Thyroid gland (tissue), 4 donors: Measurements from ENCODE around the gene RNF144A. TPM values are rescaled to one million over a fixed set of nuclear protein-coding genes. Genes with fewer than 3 reads are reported as not detected.

Experiments used
- DNase-seq, 2 donors: peaks; one replicate each; pipeline ENCODE4 v3.0.0-alpha.2; 2019
- H3K27ac ChIP-seq, 3 donors: fragments of 200-600 bp; sonication (generic); 1 replicate in 2 of 3; 2 replicates in 1 of 3; pipeline ENCODE4 v1.5.1; 2016 to 2019; ENCODE audit warnings: mild to moderate bottlenecking in 1 of 3, moderate library complexity in 1 of 3
- H3K27me3 ChIP-seq: fragments of 200-600 bp; sonication (generic); one replicate; pipeline ENCODE4 v1.5.1; 2019
- H3K36me3 ChIP-seq, 2 donors: fragments of 200-600 bp; sonication (generic); one replicate each; pipeline ENCODE4 v1.5.1; 2016 to 2019
- H3K4me1 ChIP-seq, 2 donors: fragments of 200-600 bp; sonication (generic); one replicate each; pipeline ENCODE4 v1.5.1; 2017 to 2019
- H3K4me3 ChIP-seq, 3 donors: fragments of 200-600 bp; sonication (generic); replicated peaks in 1 of 3; 1 replicate in 2 of 3; 2 replicates in 1 of 3; pipeline ENCODE4 v1.5.1; 2016; ENCODE audit warnings: mild to moderate bottlenecking in 1 of 3
- H3K9me3 ChIP-seq: fragments of 200-600 bp; sonication (generic); one replicate; pipeline ENCODE4 v1.5.1; 2017
- CTCF ChIP-seq, 6 experiments: fragments of 200-600 bp in 3 of 6; fragments of 450-650 bp in 3 of 6; sonication (generic) in 3 of 6; IDR thresholded peaks; one replicate each; pipeline ENCODE4 v1.5.1; 2016 to 2019; ENCODE audit warnings: antibody characterized with exemption in 6 of 6, mild to moderate bottlenecking in 2 of 6, inconsistent platforms in 1 of 6, moderate library complexity in 1 of 6
- POLR2A ChIP-seq, 2 donors: fragments of 450-650 bp; IDR thresholded peaks; one replicate each; pipeline ENCODE4 v1.6.1; 2017; ENCODE audit warnings: antibody characterized with exemption in 2 of 2, mild to moderate bottlenecking in 2 of 2, moderate library complexity in 1 of 2
- WGBS, 2 donors: methylation state at CpG; one replicate each; pipeline ENCODE4 v1.1.5; 2017; 5-methylcytosine and 5-hydroxymethylcytosine counted together
- intact Hi-C: fragments of 100-400 bp; cut with DNase I; formaldehyde crosslinking; loops from one replicate; pipeline ENCODE4 v1.15.1; 2023
- total RNA-seq, 4 donors: library from RNA; depleted of rRNA; stranded (reverse); fragments of >200 nt; gene quantifications; one replicate each; pipeline ENCODE4 v1.2.3, GENCODE V29; 2016

RNF144A gene
- total RNA-seq, 4 donors from 2014 or later, result 8.0 to 12.2 (median 10.6) TPM

- 87 to 94% methylated on average over 2 of the region's 2 CpGs for WGBS, 2 donors
- intact Hi-C loops, result no loop called here
- no peaks in the 10 kb centered on the region for H3K36me3 ChIP-seq
- TF ChIP-seq POLR2A (IDR thresholded peaks at IDR 0.05) (no peak), CTCF (IDR thresholded peaks at IDR 0.05) (no peak)
- no peaks in the 10 kb centered on the region for H3K9me3 ChIP-seq
- no peak for DNase-seq
- no peaks in the 10 kb centered on the region for H3K27me3 ChIP-seq
- no peak overlapping the region for H3K4me3 ChIP-seq
- H3K4me1 ChIP-seq, result no peaks in the 10 kb centered on the region
- H3K27ac ChIP-seq, result no peak overlapping the region
Measured at GRCh38 chr2:6946722-6947121, 29.5 kb downstream of the RNF144A start.

DNA sequence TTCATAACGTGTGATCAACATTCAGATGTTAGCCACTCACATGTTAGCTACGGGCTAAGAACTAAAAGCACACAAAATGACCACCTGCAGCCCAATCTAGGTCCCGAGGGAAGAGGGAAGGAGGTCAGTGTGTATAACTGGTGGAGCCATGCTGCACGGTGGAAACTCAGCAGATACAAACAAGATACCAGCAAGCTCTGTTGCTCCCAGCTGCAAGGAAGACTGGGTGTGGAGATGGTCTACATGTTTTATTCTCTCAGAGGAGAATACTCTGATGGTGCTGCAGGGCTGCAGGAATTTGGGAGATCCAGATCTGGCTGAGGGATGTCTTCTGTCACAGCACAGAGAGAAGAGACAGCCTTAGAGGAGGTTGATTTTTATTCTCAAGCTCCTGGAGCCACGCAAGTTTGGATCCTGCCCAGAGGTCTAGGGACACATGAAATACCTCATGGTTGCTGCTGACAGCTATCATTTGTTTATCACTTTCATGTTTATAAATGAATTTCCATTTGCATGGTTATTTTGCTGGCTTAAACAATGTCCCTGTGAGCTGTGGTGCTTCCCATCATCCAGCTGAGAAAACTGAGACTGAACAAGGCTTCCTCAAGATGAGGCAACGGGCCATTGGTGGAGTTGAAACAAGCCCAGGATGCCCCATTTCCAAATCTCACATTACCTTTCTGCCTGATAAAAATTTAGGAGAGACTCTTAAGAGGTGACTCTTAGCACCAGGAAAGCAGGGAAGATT, 30.9 kb downstream of the RNF144A start:
- H3K4me3 ChIP-seq, result no peak overlapping the region
- H3K4me1 ChIP-seq, result no peaks in the 10 kb centered on the region
- intact Hi-C loops, result no loop called here
- no peak overlapping the region for H3K27ac ChIP-seq
- H3K36me3 ChIP-seq, result no peaks in the 10 kb centered on the region
- no peak for TF ChIP-seq POLR2A (IDR thresholded peaks at IDR 0.05)
- no peak for TF ChIP-seq CTCF (IDR thresholded peaks at IDR 0.05)
- 94 to 96% methylated on average over 6 of the region's 6 CpGs for WGBS, 2 donors
- no peaks in the 10 kb centered on the region for H3K9me3 ChIP-seq
- no peaks in the 10 kb centered on the region for H3K27me3 ChIP-seq
- no peak for DNase-seq

- Histone ChIP-seq H3K9me3 (no peaks in the 10 kb centered on the region), H3K27me3 (no peaks in the 10 kb centered on the region), H3K4me1 (no peaks in the 10 kb centered on the region), H3K27ac (no peak overlapping the region), H3K4me3 (no peak overlapping the region), H3K36me3 (no peaks in the 10 kb centered on the region)
- TF ChIP-seq POLR2A (IDR thresholded peaks at IDR 0.05), result no peak
- TF ChIP-seq CTCF (IDR thresholded peaks at IDR 0.05), result no peak
- 92% methylated on average over 6 of the region's 6 CpGs for WGBS, 2 donors
- intact Hi-C loops, result no loop called here
- no peak for DNase-seq
Measured at GRCh38 chr2:6948677-6949351, 31.6 kb downstream of the RNF144A start.

DNA sequence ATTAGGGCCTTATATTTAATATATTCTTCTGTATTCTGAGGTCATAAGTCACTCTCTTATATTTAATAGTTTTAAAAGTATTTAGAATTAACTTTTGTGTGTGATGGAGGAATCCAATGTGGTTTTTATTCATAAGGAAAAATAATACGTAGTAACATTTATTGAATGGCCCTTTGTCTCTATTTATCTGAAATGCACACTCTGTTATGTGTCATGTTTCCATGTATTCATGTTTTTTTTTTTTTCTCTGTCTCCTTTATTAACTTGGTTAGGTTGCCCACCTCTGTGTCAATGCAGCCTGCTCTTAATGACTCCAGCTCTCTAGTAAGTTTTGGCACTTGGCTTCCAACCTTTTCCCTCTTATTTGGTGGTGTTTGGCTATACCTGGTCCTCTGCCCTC, 33.8 kb downstream of the RNF144A start:
- Histone ChIP-seq H3K27ac (no peak overlapping the region), H3K4me1 (peaks cover 0 to 9% of the 10 kb centered on the region in 2 donors), H3K36me3 (no peaks in the 10 kb centered on the region), H3K9me3 (no peaks in the 10 kb centered on the region), H3K27me3 (no peaks in the 10 kb centered on the region), H3K4me3 (no peak overlapping the region)
- TF ChIP-seq CTCF (IDR thresholded peaks at IDR 0.05) (no peak), POLR2A (IDR thresholded peaks at IDR 0.05) (no peak)
- intact Hi-C loops, result no loop called here
- no peak for DNase-seq
- WGBS, 2 donors, result 88 to 90% methylated on average over 1 of the region's 1 CpG

GRCh38 chr2:6952101-6952500, 34.9 kb downstream of the RNF144A start:
- intact Hi-C loops, result no loop called here
- H3K4me1 ChIP-seq, result peaks cover 0 to 13% of the 10 kb centered on the region in 2 donors
- 56 to 60% methylated on average over 3 of the region's 3 CpGs for WGBS, 2 donors
- no peak overlapping the region for H3K27ac ChIP-seq
- H3K4me3 ChIP-seq, result no peak overlapping the region
- no peaks in the 10 kb centered on the region for H3K27me3 ChIP-seq
- DNase-seq, result no peak
- TF ChIP-seq CTCF (IDR thresholded peaks at IDR 0.05) (no peak), POLR2A (IDR thresholded peaks at IDR 0.05) (no peak)
- no peaks in the 10 kb centered on the region for H3K9me3 ChIP-seq
- no peaks in the 10 kb centered on the region for H3K36me3 ChIP-seq
